HG03108 (cell line): ENCODE measurements around the gene ZNF140.
A peak's percentile ranks its signal among the peaks of the same experiment; 100 is the strongest.

Experiments used
- ATAC-seq: cut with Tn5 transposase; IDR thresholded peaks from one replicate; pipeline ENCODE4 v1.9.1; 2021; ENCODE audit warnings: moderate library complexity; ENCODE audit not compliant: unreplicated experiment

Gene ZNF140

DNA sequence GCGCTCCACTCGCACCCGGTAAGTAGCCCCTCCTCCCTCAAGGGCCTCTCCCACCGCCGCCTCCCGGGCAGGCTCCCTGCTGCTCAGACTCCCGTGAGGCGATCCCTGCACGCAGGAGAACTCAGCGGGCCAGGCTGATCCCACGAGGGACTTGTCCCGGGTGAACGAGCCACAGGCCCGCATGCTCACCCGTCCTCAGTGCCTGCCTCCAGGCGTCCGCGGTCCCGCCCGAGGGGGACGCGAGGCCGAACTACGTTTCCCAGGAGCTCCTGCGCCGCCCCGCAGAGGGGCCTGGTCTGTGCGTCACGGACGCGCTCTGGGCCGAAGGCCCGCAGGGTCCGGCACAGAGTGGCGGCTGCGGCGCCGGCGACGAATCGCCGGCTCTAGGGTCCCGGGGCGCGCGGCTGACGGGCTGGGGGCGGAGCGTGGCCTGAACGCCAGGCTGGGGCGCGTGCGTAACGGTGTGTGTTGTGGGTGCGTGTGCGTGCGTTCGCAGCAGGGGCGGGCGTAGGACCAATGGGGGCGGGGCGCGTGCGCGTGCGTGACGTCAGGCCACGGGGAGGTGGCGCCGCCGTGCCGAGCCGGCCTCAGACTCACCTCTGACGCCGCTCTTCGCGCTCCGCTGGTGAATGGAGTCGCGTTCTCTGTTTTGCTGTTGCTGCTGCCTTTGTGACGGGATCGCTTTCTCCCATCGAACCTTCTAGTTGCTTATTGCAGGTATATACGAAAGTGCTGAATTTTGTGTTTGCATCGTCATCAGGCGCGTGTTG lies 49.5 kb downstream of the ZNF140 start, which contains the start of the genes ZNF10 and ZNF891:
Gene ZNF10, plus strand, starts transcription at position 590 of the 770 bp plus-strand sequence. CDS start 13,866 bp downstream, outside the sequence.
Gene ZNF891, minus strand, starts transcription at position 237 of the 770 bp plus-strand sequence. CDS start 8,356 bp downstream, outside the sequence.
- ATAC-seq = peak; percentile 95

DNA sequence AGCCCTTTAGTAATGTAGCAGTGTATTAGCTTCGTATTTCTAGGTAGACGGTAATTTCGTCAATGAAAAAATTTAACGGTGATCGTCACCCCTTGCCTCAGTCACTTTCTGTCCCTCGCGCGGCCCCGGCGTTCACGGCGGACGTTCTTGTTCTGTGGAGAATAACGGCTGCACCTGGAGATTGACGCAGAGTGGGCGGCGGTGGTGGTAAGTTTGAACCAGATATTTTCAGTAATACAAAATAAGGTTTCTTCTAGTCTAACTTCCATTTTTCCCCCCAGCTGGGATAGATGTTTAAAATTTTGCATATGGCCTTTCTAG lies 50.0 kb downstream of the ZNF140 start:
- ATAC-seq = no peak

DNA sequence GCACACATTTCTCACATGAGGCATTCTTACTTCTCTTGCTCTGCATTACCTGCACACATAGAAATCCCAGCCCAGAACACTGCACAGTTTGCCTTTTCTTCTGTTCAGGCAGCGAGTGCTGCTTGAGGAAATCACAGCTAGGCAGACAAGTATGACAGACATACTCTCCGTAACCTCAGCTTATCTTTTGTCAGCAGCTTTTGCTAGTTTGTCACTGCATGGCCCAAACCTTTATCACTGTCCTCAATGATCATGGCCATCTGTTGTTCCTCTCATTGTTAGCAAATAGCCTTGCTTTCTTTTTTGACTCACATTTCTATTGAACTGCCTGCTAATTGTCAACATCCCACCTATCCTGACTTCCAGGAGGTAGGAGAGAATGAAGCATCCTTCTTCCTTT lies 55.0 kb downstream of the ZNF140 start:
- no peak for ATAC-seq

DNA sequence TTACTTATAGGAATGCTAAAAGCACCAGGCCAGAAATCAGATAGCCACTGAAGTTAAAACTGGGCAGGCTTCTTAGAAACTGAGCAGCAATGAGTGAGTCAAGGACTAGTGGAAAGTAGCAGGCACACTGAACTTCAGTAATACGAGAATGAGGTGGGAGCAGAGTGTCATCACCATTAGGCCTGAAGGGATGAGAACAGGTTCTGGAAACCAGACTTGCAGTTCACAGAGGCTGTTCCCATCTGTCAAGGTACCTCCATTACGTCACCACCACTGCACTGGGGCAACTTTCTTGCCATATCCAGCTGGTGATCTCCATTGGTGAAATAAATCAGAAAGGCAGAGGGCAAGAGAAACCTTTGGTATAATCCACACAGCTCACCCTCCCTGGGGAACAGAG lies 65.3 kb downstream of the ZNF140 start:
- ATAC-seq = no peak

DNA sequence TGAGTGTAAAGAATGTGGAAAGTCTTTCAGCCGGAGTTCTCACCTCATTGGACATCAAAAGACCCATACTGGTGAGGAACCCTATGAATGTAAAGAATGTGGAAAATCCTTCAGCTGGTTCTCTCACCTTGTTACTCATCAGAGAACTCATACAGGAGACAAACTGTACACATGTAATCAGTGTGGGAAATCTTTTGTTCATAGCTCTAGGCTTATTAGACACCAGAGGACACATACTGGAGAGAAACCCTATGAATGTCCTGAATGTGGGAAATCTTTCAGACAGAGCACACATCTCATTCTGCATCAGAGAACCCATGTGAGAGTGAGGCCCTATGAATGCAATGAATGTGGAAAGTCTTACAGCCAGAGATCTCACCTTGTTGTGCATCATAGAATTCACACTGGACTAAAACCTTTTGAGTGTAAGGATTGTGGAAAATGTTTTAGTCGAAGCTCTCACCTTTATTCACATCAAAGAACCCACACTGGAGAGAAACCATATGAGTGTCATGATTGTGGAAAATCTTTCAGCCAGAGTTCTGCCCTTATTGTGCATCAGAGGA lies 75.5 kb downstream of the ZNF140 start:
- ATAC-seq = no peak
